H1 (cell line): ENCODE measurements around the gene SOCS3. TPM values are rescaled to one million over a fixed set of nuclear protein-coding genes. Genes with fewer than 3 reads are reported as not detected.

Experiments
- CTCF ChIA-PET: fragments of 300-600 bp; sonication (Branson Sonifier 250); formaldehyde crosslinking; loops from one replicate; lab custom pipeline; 2021; ENCODE audit not compliant: partially characterized antibody; lab: Charles Lee
- POLR2A ChIA-PET: fragments of 300-600 bp; sonication (Branson Sonifier 250); formaldehyde crosslinking; loops from one replicate; lab custom pipeline; 2021; ENCODE audit warnings: inconsistent platforms; ENCODE audit not compliant: partially characterized antibody; lab: Charles Lee
- DNase-seq, 2 experiments: peaks; one replicate each; pipeline versions ENCODE4 v3.0.0 to v3.0.0-alpha.2; 2010 to 2022; ENCODE audit warnings: low spot score in 2 of 2, low read depth in 1 of 2, mixed read lengths in 1 of 2
- FAIRE-seq: peaks from 2 replicates; lab custom pipeline; 2011; peaks lifted over from hg19 to GRCh38; lab: Jason Lieb, UNC
- H2AFZ ChIP-seq: 2 replicates; pipeline ENCODE4 v1.8.1; 2012; ENCODE audit warnings: low read length, inconsistent platforms
- H2AK5ac ChIP-seq: 2 replicates; pipeline ENCODE4 v1.6.1; 2013; ENCODE audit warnings: low read depth, low read length
- H2BK120ac ChIP-seq: replicated peaks from 2 replicates; pipeline ENCODE3; 2013; ENCODE audit warnings: low read depth, low read length, inconsistent platforms
- H2BK12ac ChIP-seq: 2 replicates; pipeline ENCODE4 v1.6.1; 2013; ENCODE audit warnings: low read depth, low read length
- H2BK15ac ChIP-seq: 2 replicates; pipeline ENCODE4 v1.6.1; 2013; ENCODE audit warnings: low read length
- H2BK20ac ChIP-seq: 2 replicates; pipeline ENCODE4 v1.6.1; 2013; ENCODE audit warnings: low read length
- H2BK5ac ChIP-seq: 2 replicates; pipeline ENCODE4 v1.6.1; 2013; ENCODE audit warnings: low read depth, low read length
- H3K14ac ChIP-seq: 2 replicates; pipeline ENCODE4 v1.6.1; 2013; ENCODE audit warnings: inconsistent platforms; ENCODE audit not compliant: insufficient read length
- H3K18ac ChIP-seq: 2 replicates; pipeline ENCODE4 v1.6.1; 2013; ENCODE audit warnings: low read length; ENCODE audit errors: extremely low read depth
- H3K23ac ChIP-seq: 2 replicates; pipeline ENCODE4 v1.6.1; 2013; ENCODE audit warnings: inconsistent platforms; ENCODE audit not compliant: insufficient read length
- H3K23me2 ChIP-seq: 2 replicates; pipeline ENCODE4 v1.6.1; 2013; ENCODE audit warnings: low read depth, low read length
- H3K27ac ChIP-seq: 2 replicates; pipeline ENCODE4 v1.6.1; 2011; ENCODE audit warnings: low read depth, low read length, inconsistent platforms
- H3K27me3 ChIP-seq, 4 experiments: replicated peaks in 1 of 4; 1 replicate in 1 of 4; 2 replicates in 3 of 4; pipeline versions ENCODE4 v1.6.1 to v1.8.1; 2011 to 2013; ENCODE audit warnings: low read length in 3 of 4, mild to moderate bottlenecking in 3 of 4, inconsistent platforms in 2 of 4, mixed read lengths in 2 of 4, moderate library complexity in 1 of 4; ENCODE audit not compliant: control insufficient read depth in 3 of 4, insufficient read depth in 3 of 4; ENCODE audit errors: extremely low read depth in 1 of 4
- H3K36me3 ChIP-seq, 4 experiments: 2 replicates each; pipeline versions ENCODE4 v1.6.1 to v1.8.1; 2011 to 2013; ENCODE audit warnings: mild to moderate bottlenecking in 4 of 4, low read length in 3 of 4, moderate library complexity in 2 of 4, control low read depth in 1 of 4, inconsistent platforms in 1 of 4; ENCODE audit not compliant: insufficient read depth in 4 of 4, control insufficient read depth in 2 of 4
- H3K4ac ChIP-seq: replicated peaks from 2 replicates; pipeline ENCODE3; 2013; ENCODE audit warnings: low read length, low read depth, mixed read lengths, inconsistent platforms; ENCODE audit not compliant: insufficient read length
- H3K4me1 ChIP-seq, 4 experiments: replicated peaks in 1 of 4; 1 replicate in 1 of 4; 2 replicates in 3 of 4; pipeline versions ENCODE4 v1.6.1 to v1.8.1; 2011 to 2013; ENCODE audit warnings: low read length in 3 of 4, inconsistent platforms in 2 of 4, mixed read lengths in 1 of 4; ENCODE audit not compliant: insufficient read depth in 4 of 4, control insufficient read depth in 3 of 4
- H3K4me2 ChIP-seq, 2 experiments: 2 replicates each; pipeline versions ENCODE4 v1.6.1 to v1.8.1; 2011 to 2013; ENCODE audit warnings: low read depth in 2 of 2, low read length in 2 of 2, control low read depth in 1 of 2, inconsistent platforms in 1 of 2, mild to moderate bottlenecking in 1 of 2; ENCODE audit not compliant: insufficient read depth in 1 of 2
- H3K4me3 ChIP-seq, 4 experiments: fragments of 200-600, 300-600 bp in 1 of 4; sonication (generic), shearing (Covaris generic), sonication (Bioruptor Twin) in 1 of 4; 2 replicates each; pipeline versions ENCODE4 v1.5.1 to v1.8.1; 2011 to 2016; ENCODE audit warnings: low read length in 4 of 4, low read depth in 3 of 4, control low read depth in 2 of 4, inconsistent platforms in 2 of 4, mild to moderate bottlenecking in 2 of 4, mixed read lengths in 1 of 4, moderate library complexity in 1 of 4; ENCODE audit not compliant: insufficient read depth in 2 of 4; ENCODE audit errors: extremely low read depth in 1 of 4
- H3K56ac ChIP-seq: replicated peaks from 2 replicates; pipeline ENCODE3; 2013; ENCODE audit warnings: low read depth, mild to moderate bottlenecking, mixed read lengths, low read length, inconsistent platforms; ENCODE audit not compliant: insufficient read length
- H3K79me1 ChIP-seq: 2 replicates; pipeline ENCODE4 v1.6.1; 2013; ENCODE audit warnings: low read depth, low read length, control low read depth
- H3K79me2 ChIP-seq, 2 experiments: 2 replicates each; pipeline versions ENCODE4 v1.6.1 to v1.8.1; 2012 to 2013; ENCODE audit warnings: low read length in 2 of 2, mild to moderate bottlenecking in 2 of 2, inconsistent platforms in 1 of 2; ENCODE audit not compliant: insufficient read depth in 2 of 2, control insufficient read depth in 1 of 2
- H3K9ac ChIP-seq, 4 experiments: replicated peaks in 1 of 4; 1 replicate in 1 of 4; 2 replicates in 3 of 4; pipeline versions ENCODE4 v1.6.1 to v1.8.1; 2011 to 2013; ENCODE audit warnings: low read depth in 3 of 4, low read length in 3 of 4, control low read depth in 2 of 4, mild to moderate bottlenecking in 2 of 4, moderate library complexity in 2 of 4, inconsistent platforms in 1 of 4; ENCODE audit errors: extremely low read depth in 1 of 4
- H3K9me3 ChIP-seq, 2 experiments: 2 replicates each; pipeline versions ENCODE4 v1.6.1 to v1.8.1; 2012 to 2013; ENCODE audit warnings: mild to moderate bottlenecking in 2 of 2, moderate library complexity in 2 of 2, control low read depth in 1 of 2, inconsistent platforms in 1 of 2, low read depth in 1 of 2, low read length in 1 of 2, mixed read lengths in 1 of 2; ENCODE audit not compliant: insufficient read depth in 2 of 2
- H4K20me1 ChIP-seq, 2 experiments: replicated peaks in 1 of 2; 2 replicates each; pipeline versions ENCODE3 to v1.8.1; 2011 to 2013; ENCODE audit warnings: inconsistent platforms in 2 of 2, low read length in 2 of 2, mild to moderate bottlenecking in 1 of 2; ENCODE audit not compliant: insufficient read depth in 2 of 2, control insufficient read depth in 1 of 2
- H4K5ac ChIP-seq: 2 replicates; pipeline ENCODE4 v1.6.1; 2013; ENCODE audit warnings: low read length, low read depth, mixed read lengths, inconsistent platforms; ENCODE audit not compliant: insufficient read length
- H4K8ac ChIP-seq: 2 replicates; pipeline ENCODE4 v1.8.0; 2013; ENCODE audit warnings: mild to moderate bottlenecking, moderate library complexity, low read length, inconsistent platforms; ENCODE audit not compliant: insufficient read depth; ENCODE audit errors: extremely low read depth
- H4K91ac ChIP-seq: replicated peaks from 2 replicates; pipeline ENCODE3; 2013; ENCODE audit warnings: low read length, mixed read lengths, inconsistent platforms; ENCODE audit not compliant: insufficient read length
- BACH1 ChIP-seq: IDR thresholded peaks from 2 replicates; pipeline ENCODE4 v1.6.1; 2012; ENCODE audit warnings: low read length, improper control_type of control experiment
- BCL11A ChIP-seq, 2 experiments: IDR thresholded peaks; one replicate each; pipeline ENCODE4 v1.6.1; 2011; ENCODE audit warnings: low read depth in 2 of 2, low read length in 2 of 2, mild to moderate bottlenecking in 2 of 2
- BRCA1 ChIP-seq: IDR thresholded peaks from 2 replicates; pipeline ENCODE4 v1.6.1; 2012; ENCODE audit warnings: low read depth, low read length, improper control_type of control experiment
- CHD2 ChIP-seq: IDR thresholded peaks from 2 replicates; pipeline ENCODE4 v1.6.1; 2012; ENCODE audit warnings: low read length, improper control_type of control experiment
- CREB1 ChIP-seq: IDR thresholded peaks from 2 replicates; pipeline ENCODE4 v1.6.1; 2012; ENCODE audit warnings: inconsistent platforms
- CTBP2 ChIP-seq: IDR thresholded peaks from 2 replicates; pipeline ENCODE4 v1.7.0; 2011; ENCODE audit warnings: borderline replicate concordance, mild to moderate bottlenecking, moderate library complexity, mixed read lengths, low read length; ENCODE audit not compliant: insufficient read depth, insufficient read length
- E2F6 ChIP-seq: IDR thresholded peaks from 2 replicates; pipeline ENCODE4 v1.6.1; 2012; ENCODE audit warnings: inconsistent platforms
- GABPA ChIP-seq: IDR thresholded peaks from 2 replicates; pipeline ENCODE4 v1.6.1; 2011; ENCODE audit warnings: mild to moderate bottlenecking, low read length, moderate library complexity, borderline replicate concordance; ENCODE audit not compliant: insufficient read depth
- GTF2F1 ChIP-seq: IDR thresholded peaks from 2 replicates; pipeline ENCODE4 v1.6.1; 2012; ENCODE audit warnings: low read depth, low read length, improper control_type of control experiment, borderline replicate concordance
- JUND ChIP-seq: IDR thresholded peaks from 2 replicates; pipeline ENCODE4 v1.6.1; 2011; ENCODE audit warnings: mild to moderate bottlenecking, improper control_type of control experiment, low read length
- KDM5A ChIP-seq: fragments of 200-600 bp; IDR thresholded peaks from 2 replicates; pipeline ENCODE4 v1.7.1; 2012; ENCODE audit warnings: mild to moderate bottlenecking, low read length, inconsistent platforms, mixed read lengths
- POLR2AphosphoS5 ChIP-seq: IDR thresholded peaks from 2 replicates; pipeline ENCODE4 v1.6.1; 2011; ENCODE audit warnings: low read depth, low read length
- RXRA ChIP-seq: IDR thresholded peaks from 2 replicates; pipeline ENCODE4 v1.6.1; 2011; ENCODE audit warnings: low read depth, mild to moderate bottlenecking, low read length, moderate library complexity; ENCODE audit not compliant: insufficient read depth
- SP4 ChIP-seq: IDR thresholded peaks from 2 replicates; pipeline ENCODE4 v1.6.1; 2012; ENCODE audit warnings: low read length, inconsistent platforms
- WGBS, 2 experiments: shearing (Covaris generic) in 1 of 2; methylation state at CpG; one replicate each; pipeline versions ENCODE4 v1.1.6 to v1.1.7; 2013 to 2015; ENCODE audit warnings: low lambda C conversion rate in 2 of 2, mixed read lengths in 2 of 2, inconsistent platforms in 1 of 2, low coverage in 1 of 2, missing lambda C conversion rate in 1 of 2; ENCODE audit not compliant: insufficient replicate concordance in 2 of 2, insufficient coverage in 1 of 2, insufficient read length in 1 of 2; ENCODE audit errors: extremely low coverage in 1 of 2, missing lambda C conversion rate in 1 of 2; 5-methylcytosine and 5-hydroxymethylcytosine counted together
- polyA plus RNA-seq, 7 experiments: library from polyadenylated mRNA; depleted of rRNA in 3 of 7; stranded (reverse) in 5 of 7; unstranded in 2 of 7; fragments of >200 nt in 5 of 7; fragments of 200-250 nt in 2 of 7; gene quantifications; 1 replicate in 5 of 7; 2 replicates in 1 of 7; 4 replicates in 1 of 7; pipeline versions ENCODE4 v1.2.1 to v1.2.3, GENCODE V29; 2011 to 2013; ENCODE audit warnings: missing spikeins in 2 of 7, mixed read lengths in 2 of 7
- total RNA-seq: library from RNA; stranded (reverse); fragmentation: NEBNext Ultra II Directional; extraction: Animal tissue kit (Norgen Biotek cat#: 25700); gene quantifications from 2 replicates; pipeline ENCODE4 v1.2.1, GENCODE V29; 2021

The SOCS3 gene
- total and polyA plus RNA-seq, 2 of the 8 experiments (the other 6 are each of a cell fraction or from before 2014, with no cell fraction given): 10.1 to 47.9 TPM

GRCh38 chr17:78403822-78404221 lies 43.9 kb upstream of the SOCS3 start:
- no peak overlapping the region for H2BK120ac ChIP-seq
- H4K5ac ChIP-seq: no peak overlapping the region
- DNase-seq: no peak
- H3K4me1 ChIP-seq: peaks cover 0 to 14% (median 8%) of the 10 kb centered on the region in 4 experiments; a peak in 5 of 7 replicates
- peaks cover 24 to 46% of the 10 kb centered on the region in 2 experiments for H4K20me1 ChIP-seq
- H3K4me3 ChIP-seq: no peak overlapping the region
- no peak overlapping the region for H4K91ac ChIP-seq
- CTCF ChIA-PET: interaction anchor here (0.8 to 6.5 kb wide), 5 partner anchors 13 to 153 kb away, joined by 3 to 45 read pairs (median 7); partner anchors contain the start of gene PGS1
- no peaks in the 10 kb centered on the region for H3K27me3 ChIP-seq
- no peak overlapping the region for H3K18ac ChIP-seq
- no peak overlapping the region for H3K9ac ChIP-seq
- H2BK5ac ChIP-seq: no peak overlapping the region
- POLR2A ChIA-PET: interaction anchor here (1.4 kb wide), 1 partner anchor 16 kb away, joined by 3 read pairs; no protein-coding TSS in a partner anchor
- 93% methylated on average over 13 of the region's 14 CpGs; no CpG with 5 or more reads in 1 of the 2 experiments for whole genome bisulfite sequencing, 2 experiments
- peaks cover 0 to 62% of the 10 kb centered on the region in 2 experiments; a peak in 2 of 4 replicates for H3K79me2 ChIP-seq
- no peaks in the 10 kb centered on the region for H3K23me2 ChIP-seq
- H4K8ac ChIP-seq: peak overlapping the region; percentile 75; the same call in 1 of the 2 replicates
- H3K4ac ChIP-seq: no peak overlapping the region
- H2BK15ac ChIP-seq: no peak overlapping the region
- no peak overlapping the region for H2BK12ac ChIP-seq
- no peak overlapping the region for H3K27ac ChIP-seq
- no peak overlapping the region for H2BK20ac ChIP-seq
- H3K56ac ChIP-seq: no peak overlapping the region
- H3K79me1 ChIP-seq: peaks cover 11% of the 10 kb centered on the region
- no peak overlapping the region for H3K4me2 ChIP-seq
- no peak overlapping the region for H3K23ac ChIP-seq
- peaks cover 34 to 55% (median 53%) of the 10 kb centered on the region in 4 experiments for H3K36me3 ChIP-seq
- no peak overlapping the region for H3K14ac ChIP-seq
- no peaks in the 10 kb centered on the region for H3K9me3 ChIP-seq
- no peak overlapping the region for H2AFZ ChIP-seq
- FAIRE-seq: no peak
- no peak overlapping the region for H2AK5ac ChIP-seq
- no peak for TF ChIP-seq GTF2F1
- TF ChIP-seq CHD2: no peak
- TF ChIP-seq BRCA1: no peak
- TF ChIP-seq E2F6: no peak
- TF ChIP-seq JUND: no peak
- TF ChIP-seq CREB1: no peak
- TF ChIP-seq RXRA: no peak
- no peak for TF ChIP-seq CTBP2
- no peak for TF ChIP-seq BCL11A (IDR thresholded peaks at IDR 0.05; ENCODE audit: low read depth in 2 of 2, low read length in 2 of 2)
- TF ChIP-seq POLR2AphosphoS5: no peak
- TF ChIP-seq BACH1: no peak
- no peak for TF ChIP-seq KDM5A
- TF ChIP-seq GABPA: no peak
- no peak for TF ChIP-seq SP4
